Tongue (tissue), 2 donors: ENCODE data around the gene GALK1. TPM values are rescaled to one million over a fixed set of nuclear protein-coding genes. Genes with fewer than 3 reads are reported as not detected.
"Not testable (repeated sequence)": the region's sequence is repeated elsewhere in the genome, so short reads cannot be mapped to it uniquely, and the experiment has no call there.

Source experiments
- DNase-seq: peaks from one replicate; pipeline ENCODE4 v3.0.0-alpha.2; 2015
- total RNA-seq: library from RNA; depleted of rRNA; stranded (reverse); fragments of >200 nt; gene quantifications from one replicate; pipeline ENCODE4 v1.2.3, GENCODE V29; 2014

Gene GALK1
- total RNA-seq, 1 donor from 2014 or later = 17.6 TPM

GRCh38 chr17:75763613-75764416 is 1.2 kb downstream of the GALK1 start:
- no peak for DNase-seq

DNA sequence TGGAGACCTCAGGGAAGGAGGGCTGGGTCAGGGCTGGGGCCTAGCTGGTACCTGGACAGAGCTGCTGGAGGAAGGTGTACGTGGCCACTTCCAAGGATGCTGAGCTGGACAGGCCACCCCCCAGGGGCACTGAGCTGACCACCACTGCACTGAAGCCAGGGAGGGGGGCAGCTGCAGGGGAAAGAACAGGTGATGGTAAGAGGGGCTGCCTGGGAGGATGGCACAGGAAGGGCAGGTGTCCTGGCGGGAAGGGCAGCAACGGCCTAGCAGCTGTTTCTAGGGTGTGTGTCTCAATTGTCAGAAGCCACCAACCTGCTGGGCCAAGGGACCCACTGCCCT is 1.8 kb downstream of the GALK1 start:
- DNase-seq = no peak

- no peak for DNase-seq
Measured at GRCh38 chr17:75762513-75763268, 2.3 kb downstream of the GALK1 start.

- not testable (repeated sequence) for DNase-seq
Measured at GRCh38 chr17:75759978-75760640, 4.9 kb downstream of the GALK1 start.

GRCh38 chr17:75759457-75759856 is 5.5 kb downstream of the GALK1 start:
- no peak for DNase-seq

- DNase-seq = no peak
Measured at GRCh38 chr17:75758131-75758905, 6.7 kb downstream of the GALK1 start.

- no peak for DNase-seq
Measured at GRCh38 chr17:75757086-75757681, 7.8 kb downstream of the GALK1 start.

GRCh38 chr17:75756451-75757085 is 8.4 kb downstream of the GALK1 start:
- DNase-seq = no peak

GRCh38 chr17:75755990-75756389 is 9.0 kb downstream of the GALK1 start:
- DNase-seq = no peak

DNA sequence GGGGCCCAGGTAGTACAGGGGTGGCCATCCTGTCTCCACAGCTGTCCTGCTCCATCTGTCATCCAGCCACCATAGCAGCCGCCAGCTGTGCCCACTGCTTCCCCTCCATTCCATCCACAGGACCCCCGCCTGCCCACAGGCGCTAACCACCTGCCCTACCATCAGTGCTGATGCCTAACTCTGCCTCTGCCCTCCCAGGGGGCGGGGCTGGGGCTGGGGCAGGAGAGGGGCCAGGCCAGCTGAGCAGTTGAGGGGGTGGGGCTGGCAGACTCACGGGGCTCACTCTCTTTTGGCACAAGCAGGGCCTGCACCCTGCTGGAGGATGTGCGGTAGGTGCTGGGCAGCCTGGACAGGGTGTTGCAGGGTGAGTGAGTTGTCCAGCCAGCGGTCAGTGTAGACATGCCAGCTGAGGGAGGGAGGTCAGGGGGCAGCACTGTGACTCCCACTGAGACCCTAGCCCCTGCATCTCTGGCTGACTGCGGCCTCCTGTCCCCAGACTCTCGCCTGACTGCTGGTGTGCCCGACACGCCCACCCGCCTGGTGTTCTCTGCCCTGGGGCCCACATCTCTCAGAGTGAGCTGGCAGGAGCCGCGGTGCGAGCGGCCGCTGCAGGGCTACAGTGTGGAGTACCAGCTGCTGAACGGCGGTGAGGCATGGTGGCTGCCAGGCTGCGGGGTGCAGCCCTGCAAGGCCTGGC is 9.6 kb downstream of the GALK1 start:
- DNase-seq = peak; percentile 88

DNA sequence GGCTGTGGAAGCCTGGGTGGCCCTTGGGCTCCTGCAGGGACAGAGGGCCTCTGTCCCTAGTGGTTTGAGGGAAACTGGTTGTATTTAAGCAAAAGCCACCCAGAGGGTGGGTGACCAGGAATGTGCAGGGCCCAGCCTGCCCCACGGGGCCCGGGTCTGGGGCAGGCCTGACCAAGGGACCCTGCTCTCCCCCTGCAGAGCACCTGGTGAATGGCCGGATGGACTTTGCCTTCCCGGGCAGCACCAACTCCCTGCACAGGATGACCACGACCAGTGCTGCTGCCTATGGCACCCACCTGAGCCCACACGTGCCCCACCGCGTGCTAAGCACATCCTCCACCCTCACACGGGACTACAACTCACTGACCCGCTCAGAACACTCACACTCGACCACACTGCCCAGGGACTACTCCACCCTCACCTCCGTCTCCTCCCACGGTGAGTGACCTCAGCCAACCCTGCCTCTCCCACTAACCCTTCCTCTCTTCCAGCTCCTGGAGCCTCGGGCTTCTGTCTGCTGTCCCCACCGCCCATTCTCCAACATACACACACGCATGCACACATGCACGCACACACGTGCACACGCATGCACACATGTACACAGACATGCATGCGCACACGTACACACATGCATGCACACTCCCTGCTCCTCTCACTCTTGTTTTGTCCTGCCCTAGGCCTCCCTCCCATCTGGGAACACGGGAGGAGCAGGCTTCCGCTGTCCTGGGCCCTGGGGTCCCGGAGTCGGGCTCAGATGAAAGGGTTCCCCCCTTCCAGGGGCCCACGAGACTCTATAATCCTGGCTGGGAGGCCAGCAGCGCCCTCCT is 10.4 kb downstream of the GALK1 start:
- DNase-seq = no peak

DNA sequence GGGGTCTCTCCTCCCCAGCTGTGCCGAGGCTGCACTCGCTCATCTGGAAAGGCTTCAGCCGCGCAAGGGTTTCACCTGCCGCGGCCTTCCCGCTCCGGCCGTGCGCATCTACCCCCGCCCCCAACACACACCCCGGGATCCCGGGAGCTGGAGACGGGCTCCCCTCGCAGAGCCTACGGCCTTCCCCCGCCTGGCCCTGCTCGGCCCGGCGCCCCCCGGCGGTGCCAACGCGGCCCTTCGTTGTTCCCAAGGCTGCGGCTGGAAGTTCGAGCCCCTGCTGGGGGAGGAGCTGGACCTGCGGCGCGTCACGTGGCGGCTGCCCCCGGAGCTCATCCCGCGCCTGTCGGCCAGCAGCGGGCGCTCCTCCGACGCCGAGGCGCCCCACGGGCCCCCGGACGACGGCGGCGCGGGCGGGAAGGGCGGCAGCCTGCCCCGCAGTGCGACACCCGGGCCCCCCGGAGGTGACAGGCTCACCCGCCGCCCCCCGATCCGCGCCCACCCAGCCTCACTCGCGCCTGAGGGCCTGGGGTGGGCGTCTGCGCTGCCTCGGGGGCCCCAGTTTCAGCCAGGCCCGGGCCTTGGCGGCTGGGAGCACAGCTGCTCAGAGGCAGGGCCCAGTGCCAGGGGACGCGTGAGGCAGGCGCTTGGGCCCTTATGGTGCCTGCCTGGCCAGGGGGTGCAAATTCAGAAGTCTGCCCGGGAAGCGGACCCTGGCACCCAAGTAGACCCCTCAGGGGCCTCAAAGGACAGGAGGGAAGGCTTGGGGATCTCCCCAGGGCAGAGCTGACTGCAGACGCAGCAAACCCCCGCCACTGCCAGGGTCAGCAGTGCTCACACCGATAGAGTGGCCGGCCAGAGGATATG is 11.2 kb downstream of the GALK1 start:
- peak; percentile 88 for DNase-seq

GRCh38 chr17:75752802-75753513 is 12.0 kb downstream of the GALK1 start:
- no peak for DNase-seq

GRCh38 chr17:75752405-75752709 is 12.6 kb downstream of the GALK1 start:
- no peak for DNase-seq

- DNase-seq = peak; percentile 47
Measured at GRCh38 chr17:75751676-75752404, 13.2 kb downstream of the GALK1 start.

DNA sequence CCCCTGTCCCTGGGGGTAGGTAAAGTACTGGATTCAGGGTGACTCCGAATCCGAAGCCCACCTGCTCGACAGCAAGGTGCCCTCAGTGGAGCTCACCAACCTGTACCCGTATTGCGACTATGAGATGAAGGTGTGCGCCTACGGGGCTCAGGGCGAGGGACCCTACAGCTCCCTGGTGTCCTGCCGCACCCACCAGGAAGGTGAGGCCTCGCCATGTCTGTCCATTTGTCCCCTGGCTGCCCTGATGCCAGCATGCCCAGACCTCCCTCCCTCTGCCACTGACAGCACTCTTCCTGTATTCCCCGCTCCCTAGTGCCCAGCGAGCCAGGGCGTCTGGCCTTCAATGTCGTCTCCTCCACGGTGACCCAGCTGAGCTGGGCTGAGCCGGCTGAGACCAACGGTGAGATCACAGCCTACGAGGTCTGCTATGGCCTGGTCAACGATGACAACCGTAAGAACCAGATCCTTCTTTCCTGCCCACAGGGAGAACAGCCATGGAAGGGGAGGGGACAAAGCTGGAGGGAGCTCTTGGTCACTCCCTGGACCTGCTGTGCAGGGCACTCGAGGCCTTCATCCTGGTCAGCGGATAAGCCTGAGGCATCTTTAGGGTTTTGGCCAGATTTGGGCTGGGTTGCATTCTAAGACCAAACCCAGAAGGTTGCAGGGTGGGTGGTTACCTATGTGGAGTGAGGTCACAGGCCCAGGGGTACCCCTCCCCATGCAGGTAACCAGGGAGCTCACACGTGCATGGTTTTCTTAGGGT is 14.2 kb downstream of the GALK1 start:
- no peak for DNase-seq
